K562 treated with DMSO at 1 percent for 4 hours (cell line): ENCODE data around the gene TIMM10B. TPM values are rescaled to one million over a fixed set of nuclear protein-coding genes. Genes with fewer than 3 reads are reported as not detected.

ENCODE experiments used
- total RNA-seq: library from RNA; unstranded; fragments of 300-600 nt; gene quantifications from 2 replicates; pipeline ENCODE4 v1.2.3, GENCODE V29; 2022; ENCODE audit not compliant: insufficient read depth

TIMM10B gene, protein sequence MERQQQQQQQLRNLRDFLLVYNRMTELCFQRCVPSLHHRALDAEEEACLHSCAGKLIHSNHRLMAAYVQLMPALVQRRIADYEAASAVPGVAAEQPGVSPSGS
- 14.6 and 18.5 TPM in 2 replicates for total RNA-seq

DNA sequence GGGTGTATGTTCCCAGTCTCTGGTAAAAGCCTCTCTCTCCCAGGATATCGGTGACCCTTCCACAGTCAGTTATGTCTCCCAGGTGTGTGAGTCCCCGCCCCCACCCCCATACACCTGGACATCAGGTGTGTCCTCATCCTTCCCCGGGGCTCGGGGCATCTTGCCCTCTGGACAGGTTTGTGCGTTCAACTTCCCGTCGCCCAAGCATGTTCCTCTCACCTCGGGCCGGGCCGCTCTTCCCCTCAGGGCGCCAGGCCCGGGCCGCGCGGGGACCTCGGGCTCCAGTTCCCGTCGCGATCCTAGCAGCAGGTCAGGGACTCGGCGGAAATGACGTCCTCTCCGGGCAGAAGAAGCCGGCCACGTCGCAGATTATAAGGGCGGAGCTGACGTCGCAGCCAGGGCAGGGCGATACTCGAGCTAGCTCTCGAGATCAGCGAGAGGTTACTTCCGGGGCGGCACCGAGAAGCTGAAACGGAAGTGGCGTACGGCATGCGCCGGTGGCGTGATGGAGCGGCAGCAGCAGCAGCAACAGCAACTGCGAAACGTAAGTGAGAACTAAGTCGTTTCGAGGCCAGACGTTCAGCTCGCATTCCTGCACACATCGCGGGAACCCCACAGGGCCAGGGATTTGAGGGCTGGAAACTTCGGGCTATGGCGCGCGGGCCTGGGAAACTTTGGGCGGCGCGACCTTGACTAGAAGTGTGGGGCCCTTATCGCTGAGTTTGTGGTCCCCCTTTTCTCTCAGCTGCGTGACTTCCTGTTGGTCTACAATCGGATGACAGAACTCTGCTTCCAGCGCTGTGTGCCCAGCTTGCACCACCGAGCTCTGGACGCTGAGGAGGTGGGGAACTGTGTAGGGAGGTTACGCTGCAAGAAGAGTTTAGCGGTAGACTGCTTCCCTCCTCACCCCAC, at the start of gene TIMM10B, which contains the start of gene ARFIP2:
Gene TIMM10B, plus strand, starts transcription at position 490 of the 912 bp plus-strand sequence. Its CDS starts 16 bp downstream, at position 506.
Gene ARFIP2, minus strand, starts transcription at position 320 of the 912 bp plus-strand sequence. CDS start 910 bp downstream, outside the sequence.

DNA sequence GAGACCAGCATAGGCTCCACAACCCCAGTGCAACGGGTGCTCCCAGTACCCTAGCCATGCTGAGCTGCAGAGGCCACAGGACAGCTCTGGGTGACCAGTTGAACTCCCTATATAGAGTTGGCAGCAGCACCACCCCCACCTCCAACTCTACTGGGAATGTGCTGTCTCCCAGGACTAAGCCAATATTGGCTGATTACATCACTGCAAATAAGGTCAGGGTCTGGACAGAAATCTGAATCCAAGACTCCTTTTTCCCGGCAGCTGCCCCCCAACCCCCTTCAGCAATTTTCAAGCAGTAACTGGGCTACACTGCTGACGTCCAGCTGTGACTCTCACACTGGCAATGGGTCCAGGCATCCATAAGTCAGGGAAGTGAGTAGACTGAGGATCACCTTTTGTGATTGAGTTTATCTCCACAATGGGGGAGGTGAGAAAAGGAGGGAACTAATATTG, 40.4 kb upstream of the TIMM10B start, which contains the start of gene HPX:
Gene HPX, minus strand, starts transcription at position 82 of the 453 bp plus-strand sequence. Its CDS starts 24 bp downstream, at position 58.

DNA sequence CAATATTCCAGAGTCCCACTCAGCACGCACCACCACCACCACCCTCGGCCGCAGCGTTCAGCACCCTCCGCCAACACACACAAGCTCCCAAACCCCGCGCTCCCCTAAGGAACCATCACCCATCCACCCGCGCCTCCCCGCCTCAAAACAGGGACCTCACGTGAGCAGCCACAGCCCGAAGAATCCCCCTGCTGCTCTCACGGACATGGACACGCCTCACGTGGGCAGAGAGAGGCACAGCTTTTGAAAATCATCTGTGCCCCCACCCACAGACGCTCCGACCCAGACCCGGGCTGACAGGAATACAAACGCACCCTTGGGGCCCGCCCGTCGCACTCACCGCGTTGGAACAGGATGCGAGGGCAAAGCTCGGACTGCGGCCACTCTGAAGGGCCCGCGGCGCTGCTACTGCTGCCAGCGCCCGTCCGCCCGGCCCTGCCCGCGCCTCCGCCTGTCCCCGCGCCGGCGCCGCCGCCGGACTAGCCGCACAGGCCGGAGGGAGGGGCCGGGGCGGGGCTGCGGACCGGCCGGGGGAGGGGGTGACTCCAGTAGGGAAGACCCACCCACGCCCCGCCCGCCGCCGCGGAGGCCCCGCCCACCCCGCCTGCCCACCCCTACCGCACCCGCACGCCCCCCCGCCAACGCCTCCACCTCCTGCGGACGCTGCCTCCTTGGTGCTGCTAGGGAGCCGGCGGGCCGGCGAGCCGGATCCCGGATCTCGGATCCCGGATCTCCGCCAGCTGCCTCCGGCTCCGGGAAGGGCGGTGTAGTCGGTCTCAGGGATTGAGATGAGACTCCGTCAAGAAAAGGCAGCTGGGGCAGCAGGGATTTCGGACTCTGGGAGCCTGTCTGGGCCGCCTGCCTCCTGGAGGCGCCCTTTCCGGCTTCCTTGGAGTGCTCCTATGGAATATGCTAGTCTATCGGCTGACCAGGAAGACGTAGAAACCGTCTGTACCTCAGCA, 7.6 kb upstream of the TIMM10B start, which contains the start of gene TRIM3:
Gene TRIM3, minus strand, starts transcription at position 491 of the 962 bp plus-strand sequence. CDS start 8,246 bp downstream, outside the sequence.

DNA sequence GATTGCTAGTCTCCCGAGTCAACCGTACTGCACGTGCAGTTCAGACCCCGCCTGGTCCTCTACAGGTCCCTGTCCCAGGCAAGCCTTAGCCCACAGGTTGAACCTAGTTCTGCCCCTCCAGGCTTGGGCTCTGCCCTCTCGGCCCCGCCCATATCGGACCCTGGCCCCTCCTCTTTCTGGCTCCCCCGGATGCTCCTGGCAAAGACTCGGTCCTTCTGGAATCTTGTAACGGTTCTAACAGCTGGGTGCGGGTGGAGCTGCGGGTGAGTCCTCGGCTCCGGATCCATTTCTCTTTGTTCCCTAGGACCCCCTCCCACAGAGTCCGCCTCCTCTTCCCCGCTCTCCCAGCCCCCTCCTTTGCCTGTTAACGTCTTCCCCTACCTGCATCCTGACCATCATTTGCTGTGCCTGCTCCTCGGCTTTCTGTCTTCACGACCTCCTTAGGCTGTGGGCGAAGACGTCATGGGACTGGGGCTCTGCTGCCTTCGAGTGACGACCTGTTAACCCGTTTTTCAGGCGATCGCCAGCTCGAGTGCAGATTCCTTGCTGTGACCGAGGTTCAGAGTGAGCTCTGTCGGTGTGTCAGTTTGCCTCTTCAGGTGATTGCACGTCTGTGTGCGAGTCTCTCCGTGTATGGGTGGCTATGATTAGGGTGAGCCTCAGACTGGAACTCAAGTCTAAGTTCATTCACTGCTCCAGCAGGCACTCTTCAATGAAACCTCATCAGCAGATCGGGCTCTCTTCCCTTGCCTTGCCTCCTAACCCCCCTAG, 16.0 kb downstream of the TIMM10B start, which contains the start of gene DNHD1:
Gene DNHD1, plus strand, starts transcription at position 212 of the 771 bp plus-strand sequence. CDS start 936 bp downstream, outside the sequence.

Other genes starting within 250 kb of the TIMM10B start
- 18.7 and 20.5 TPM in 2 replicates for gene FHIP1B, start 246.9 kb upstream of the TIMM10B start, total RNA-seq
- not detected in 2 replicates for gene CNGA4, start 242.4 kb upstream of the TIMM10B start, total RNA-seq
- not detected in 2 replicates for gene CCKBR, start 221.7 kb upstream of the TIMM10B start, total RNA-seq
- gene CAVIN3, start 161.0 kb upstream of the TIMM10B start, total RNA-seq: not detected in 2 replicates
- gene SMPD1, start 91.0 kb upstream of the TIMM10B start, total RNA-seq: 28.6 and 35.2 TPM in 2 replicates
- gene APBB1, start 62.4 kb upstream of the TIMM10B start, total RNA-seq: 1.3 and 1.5 TPM in 2 replicates
- gene HPX, start 40.5 kb upstream of the TIMM10B start, total RNA-seq: 1.7 and 3.1 TPM in 2 replicates
- 6.6 and 9.5 TPM in 2 replicates for gene TRIM3, start 7.6 kb upstream of the TIMM10B start, total RNA-seq
- gene ARFIP2, start 170 bp upstream of the TIMM10B start, total RNA-seq: 37.9 and 40.8 TPM in 2 replicates
- 7.1 and 11.1 TPM in 2 replicates for gene DNHD1, start 15.8 kb downstream of the TIMM10B start, total RNA-seq
- gene RRP8, start 122.1 kb downstream of the TIMM10B start, total RNA-seq: 10.7 and 15.2 TPM in 2 replicates
- gene ILK, start 122.3 kb downstream of the TIMM10B start, total RNA-seq: 108 and 115 TPM in 2 replicates
- 81.9 and 99.0 TPM in 2 replicates for gene TAF10, start 130.7 kb downstream of the TIMM10B start, total RNA-seq
- 122 and 151 TPM in 2 replicates for gene TPP1, start 137.9 kb downstream of the TIMM10B start, total RNA-seq
- gene DCHS1, start 174.3 kb downstream of the TIMM10B start, total RNA-seq: 0.23 and 0.38 TPM in 2 replicates
- 35.8 and 45.4 TPM in 2 replicates for gene MRPL17, start 201.8 kb downstream of the TIMM10B start, total RNA-seq